HL-60 (cell line): ENCODE data around the gene POLE4.

Experiments
- DNase-seq, 2 experiments: peaks; one replicate each; pipeline ENCODE4 v3.0.0-alpha.2; 2010 to 2020; ENCODE audit warnings: low read depth in 1 of 2, low spot score in 1 of 2
- H3K27ac ChIP-seq: fragments of 250-450 bp; sonication (Bioruptor Pico); replicated peaks from 2 replicates; pipeline ENCODE4 v1.5.1; 2020; ENCODE audit warnings: mild to moderate bottlenecking, moderate library complexity
- H3K27me3 ChIP-seq: fragments of 250-450 bp; sonication (Bioruptor Pico); 2 replicates; pipeline ENCODE4 v1.5.1; 2021; ENCODE audit warnings: mild to moderate bottlenecking, moderate library complexity; ENCODE audit not compliant: insufficient read depth, poor library complexity, severe bottlenecking
- H3K4me3 ChIP-seq: replicated peaks from 2 replicates; pipeline ENCODE4 v1.5.1; 2011; ENCODE audit warnings: mild to moderate bottlenecking, control low read depth, low read length; ENCODE audit not compliant: insufficient read depth
- CTCF ChIP-seq: IDR thresholded peaks from one replicate; pipeline ENCODE4 v1.5.1; 2011; ENCODE audit warnings: low read length, control low read depth, inconsistent platforms; ENCODE audit not compliant: insufficient read depth
- GABPA ChIP-seq: IDR thresholded peaks from 2 replicates; pipeline ENCODE4 v1.6.1; 2012; ENCODE audit warnings: low read depth
- POLR2AphosphoS5 ChIP-seq: IDR thresholded peaks from 2 replicates; pipeline ENCODE4 v1.6.1; 2012; ENCODE audit warnings: low read depth
- REST ChIP-seq: IDR thresholded peaks from 2 replicates; pipeline ENCODE4 v1.6.1; 2012; ENCODE audit warnings: low read depth; ENCODE audit not compliant: insufficient replicate concordance
- SPI1 ChIP-seq: IDR thresholded peaks from 2 replicates; pipeline ENCODE4 v1.6.1; 2012; ENCODE audit warnings: low read depth, mild to moderate bottlenecking, borderline replicate concordance

Gene POLE4

DNA sequence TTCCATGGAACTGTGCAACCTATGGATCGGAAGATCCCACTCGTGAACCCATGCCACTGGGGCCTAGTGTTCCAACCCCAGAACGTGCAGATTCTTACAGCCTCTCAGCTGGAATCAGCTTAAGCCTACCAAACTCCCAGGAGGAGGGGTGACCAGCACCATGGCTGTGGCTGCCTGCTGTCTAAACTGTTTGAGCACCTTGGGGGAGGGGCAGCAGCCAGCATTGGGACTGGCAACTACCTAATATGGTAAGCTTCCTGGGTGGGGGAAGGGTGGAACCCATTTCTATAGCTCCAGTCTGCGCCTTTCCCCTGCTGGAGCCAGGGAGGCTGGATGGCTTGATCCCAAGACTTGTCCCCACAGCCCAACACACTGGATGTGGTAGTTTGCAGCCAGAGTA, 10.7 kb upstream of the POLE4 start:
- no peak for TF ChIP-seq GABPA
- no peak for TF ChIP-seq SPI1
- no peak for TF ChIP-seq POLR2AphosphoS5
- TF ChIP-seq REST = no peak
- no peak for TF ChIP-seq CTCF
- no peak for DNase-seq
- Histone ChIP-seq H3K27ac (no peak overlapping the region), H3K27me3 (peaks cover 2% of the 10 kb centered on the region), H3K4me3 (no peak overlapping the region)

- TF ChIP-seq CTCF = no peak
- no peak for TF ChIP-seq GABPA
- TF ChIP-seq REST = no peak
- no peak for TF ChIP-seq POLR2AphosphoS5
- no peak for TF ChIP-seq SPI1
- Histone ChIP-seq H3K27me3 (no peaks in the 10 kb centered on the region), H3K4me3 (no peak overlapping the region), H3K27ac (no peak overlapping the region)
- no peak for DNase-seq
These were observed 9.7 kb upstream of the POLE4 start for GRCh38 chr2:74948779-74949178.

GRCh38 chr2:74951211-74951754, 7.2 kb upstream of the POLE4 start:
- Histone ChIP-seq H3K4me3 (no peak overlapping the region), H3K27ac (no peak overlapping the region), H3K27me3 (no peaks in the 10 kb centered on the region)
- DNase-seq = no peak
- TF ChIP-seq POLR2AphosphoS5 = no peak
- TF ChIP-seq GABPA = no peak
- no peak for TF ChIP-seq SPI1
- TF ChIP-seq REST = no peak
- no peak for TF ChIP-seq CTCF
